ENCODE results near the gene SWAP70. TPM values are rescaled to one million over a fixed set of nuclear protein-coding genes. Genes with fewer than 3 reads are reported as not detected.

SWAP70 gene
- total and polyA plus RNA-seq, 2 of the 13 experiments (the other 11 are each of a cell fraction or from before 2014, with no cell fraction given), result 4.6 to 8.7 TPM

GRCh38 chr11:9664276-9665171, 647 bp downstream of the SWAP70 start (continued):
- TF ChIP-seq, protein P1, sequence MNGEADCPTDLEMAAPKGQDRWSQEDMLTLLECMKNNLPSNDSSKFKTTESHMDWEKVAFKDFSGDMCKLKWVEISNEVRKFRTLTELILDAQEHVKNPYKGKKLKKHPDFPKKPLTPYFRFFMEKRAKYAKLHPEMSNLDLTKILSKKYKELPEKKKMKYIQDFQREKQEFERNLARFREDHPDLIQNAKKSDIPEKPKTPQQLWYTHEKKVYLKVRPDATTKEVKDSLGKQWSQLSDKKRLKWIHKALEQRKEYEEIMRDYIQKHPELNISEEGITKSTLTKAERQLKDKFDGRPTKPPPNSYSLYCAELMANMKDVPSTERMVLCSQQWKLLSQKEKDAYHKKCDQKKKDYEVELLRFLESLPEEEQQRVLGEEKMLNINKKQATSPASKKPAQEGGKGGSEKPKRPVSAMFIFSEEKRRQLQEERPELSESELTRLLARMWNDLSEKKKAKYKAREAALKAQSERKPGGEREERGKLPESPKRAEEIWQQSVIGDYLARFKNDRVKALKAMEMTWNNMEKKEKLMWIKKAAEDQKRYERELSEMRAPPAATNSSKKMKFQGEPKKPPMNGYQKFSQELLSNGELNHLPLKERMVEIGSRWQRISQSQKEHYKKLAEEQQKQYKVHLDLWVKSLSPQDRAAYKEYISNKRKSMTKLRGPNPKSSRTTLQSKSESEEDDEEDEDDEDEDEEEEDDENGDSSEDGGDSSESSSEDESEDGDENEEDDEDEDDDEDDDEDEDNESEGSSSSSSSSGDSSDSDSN (CRISPR knock-in tag; IDR thresholded peaks at IDR 0.05), result peak; percentile 49; the same call in 1 of the 2 replicates
- peak; percentile 59; the same call in 1 of the 2 replicates for TF ChIP-seq ZNF557 (CRISPR knock-in tag; IDR thresholded peaks at IDR 0.05)
- TF ChIP-seq, protein P2, sequence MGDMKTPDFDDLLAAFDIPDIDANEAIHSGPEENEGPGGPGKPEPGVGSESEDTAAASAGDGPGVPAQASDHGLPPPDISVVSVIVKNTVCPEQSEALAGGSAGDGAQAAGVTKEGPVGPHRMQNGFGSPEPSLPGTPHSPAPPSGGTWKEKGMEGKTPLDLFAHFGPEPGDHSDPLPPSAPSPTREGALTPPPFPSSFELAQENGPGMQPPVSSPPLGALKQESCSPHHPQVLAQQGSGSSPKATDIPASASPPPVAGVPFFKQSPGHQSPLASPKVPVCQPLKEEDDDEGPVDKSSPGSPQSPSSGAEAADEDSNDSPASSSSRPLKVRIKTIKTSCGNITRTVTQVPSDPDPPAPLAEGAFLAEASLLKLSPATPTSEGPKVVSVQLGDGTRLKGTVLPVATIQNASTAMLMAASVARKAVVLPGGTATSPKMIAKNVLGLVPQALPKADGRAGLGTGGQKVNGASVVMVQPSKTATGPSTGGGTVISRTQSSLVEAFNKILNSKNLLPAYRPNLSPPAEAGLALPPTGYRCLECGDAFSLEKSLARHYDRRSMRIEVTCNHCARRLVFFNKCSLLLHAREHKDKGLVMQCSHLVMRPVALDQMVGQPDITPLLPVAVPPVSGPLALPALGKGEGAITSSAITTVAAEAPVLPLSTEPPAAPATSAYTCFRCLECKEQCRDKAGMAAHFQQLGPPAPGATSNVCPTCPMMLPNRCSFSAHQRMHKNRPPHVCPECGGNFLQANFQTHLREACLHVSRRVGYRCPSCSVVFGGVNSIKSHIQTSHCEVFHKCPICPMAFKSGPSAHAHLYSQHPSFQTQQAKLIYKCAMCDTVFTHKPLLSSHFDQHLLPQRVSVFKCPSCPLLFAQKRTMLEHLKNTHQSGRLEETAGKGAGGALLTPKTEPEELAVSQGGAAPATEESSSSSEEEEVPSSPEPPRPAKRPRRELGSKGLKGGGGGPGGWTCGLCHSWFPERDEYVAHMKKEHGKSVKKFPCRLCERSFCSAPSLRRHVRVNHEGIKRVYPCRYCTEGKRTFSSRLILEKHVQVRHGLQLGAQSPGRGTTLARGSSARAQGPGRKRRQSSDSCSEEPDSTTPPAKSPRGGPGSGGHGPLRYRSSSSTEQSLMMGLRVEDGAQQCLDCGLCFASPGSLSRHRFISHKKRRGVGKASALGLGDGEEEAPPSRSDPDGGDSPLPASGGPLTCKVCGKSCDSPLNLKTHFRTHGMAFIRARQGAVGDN (CRISPR knock-in tag; IDR thresholded peaks at IDR 0.05), result peak; percentile 65
- 0 out of 2 replicates have a peak, but pooled peaks have one; percentile 25 for TF ChIP-seq SRY (CRISPR knock-in tag; IDR thresholded peaks at IDR 0.05)
- TF ChIP-seq XRCC5 (optimal IDR thresholded peaks at IDR 0.05; ENCODE audit: low read length), result peak; percentile 39
- TF ChIP-seq, protein P3, sequence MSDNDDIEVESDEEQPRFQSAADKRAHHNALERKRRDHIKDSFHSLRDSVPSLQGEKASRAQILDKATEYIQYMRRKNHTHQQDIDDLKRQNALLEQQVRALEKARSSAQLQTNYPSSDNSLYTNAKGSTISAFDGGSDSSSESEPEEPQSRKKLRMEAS (IDR thresholded peaks at IDR 0.05), result 0 out of 2 replicates have a peak, but pooled peaks have one; percentile 2
- TF ChIP-seq ZNF761 (CRISPR knock-in tag; conservative IDR thresholded peaks at IDR 0.05), result 0 out of 2 replicates have a peak, but pooled peaks have one; percentile 17
- peak; percentile 26; the same call in 1 of the 2 replicates for TF ChIP-seq MTA1 (CRISPR knock-in tag; IDR thresholded peaks at IDR 0.05; ENCODE audit: borderline replicate concordance)
- 0 out of 2 replicates have a peak, but pooled peaks have one; percentile 12 for TF ChIP-seq HOXA3 (CRISPR knock-in tag; IDR thresholded peaks at IDR 0.05)
- TF ChIP-seq ZSCAN30 (CRISPR knock-in tag; IDR thresholded peaks at IDR 0.05), result 0 out of 2 replicates have a peak, but pooled peaks have one; percentile 38
- TF ChIP-seq ZFP91 (CRISPR knock-in tag; IDR thresholded peaks at IDR 0.05; ENCODE audit: borderline replicate concordance), result peak; percentile 25; the same call in 1 of the 2 replicates
- TF ChIP-seq, protein P4, sequence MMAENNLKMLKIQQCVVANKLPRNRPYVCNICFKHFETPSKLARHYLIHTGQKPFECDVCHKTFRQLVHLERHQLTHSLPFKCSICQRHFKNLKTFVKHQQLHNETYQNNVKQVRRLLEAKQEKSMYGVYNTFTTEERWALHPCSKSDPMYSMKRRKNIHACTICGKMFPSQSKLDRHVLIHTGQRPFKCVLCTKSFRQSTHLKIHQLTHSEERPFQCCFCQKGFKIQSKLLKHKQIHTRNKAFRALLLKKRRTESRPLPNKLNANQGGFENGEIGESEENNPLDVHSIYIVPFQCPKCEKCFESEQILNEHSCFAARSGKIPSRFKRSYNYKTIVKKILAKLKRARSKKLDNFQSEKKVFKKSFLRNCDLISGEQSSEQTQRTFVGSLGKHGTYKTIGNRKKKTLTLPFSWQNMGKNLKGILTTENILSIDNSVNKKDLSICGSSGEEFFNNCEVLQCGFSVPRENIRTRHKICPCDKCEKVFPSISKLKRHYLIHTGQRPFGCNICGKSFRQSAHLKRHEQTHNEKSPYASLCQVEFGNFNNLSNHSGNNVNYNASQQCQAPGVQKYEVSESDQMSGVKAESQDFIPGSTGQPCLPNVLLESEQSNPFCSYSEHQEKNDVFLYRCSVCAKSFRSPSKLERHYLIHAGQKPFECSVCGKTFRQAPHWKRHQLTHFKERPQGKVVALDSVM (CRISPR knock-in tag; IDR thresholded peaks at IDR 0.05), result 0 out of 2 replicates have a peak, but pooled peaks have one; percentile 14
- peak; percentile 70; the same call in 1 of the 2 replicates for TF ChIP-seq ZNF605 (CRISPR knock-in tag; IDR thresholded peaks at IDR 0.05)
- 0 out of 2 replicates have a peak, but pooled peaks have one; percentile 42 for TF ChIP-seq ZNF296 (CRISPR knock-in tag; conservative IDR thresholded peaks at IDR 0.05)
- peak; percentile 57; the same call in 1 of the 2 replicates for TF ChIP-seq PHF8 (CRISPR knock-in tag; IDR thresholded peaks at IDR 0.05)
- no peak for TF ChIP-seq TCF7 (IDR thresholded peaks at IDR 0.05; ENCODE audit: low read depth)
- 0 out of 2 replicates have a peak, but pooled peaks have one; percentile 9 for TF ChIP-seq ERF (CRISPR knock-in tag; IDR thresholded peaks at IDR 0.05)
